HCT116 (cell line): Measurements from ENCODE around the gene PEG3. TPM values are rescaled to one million over a fixed set of nuclear protein-coding genes. Genes with fewer than 3 reads are reported as not detected.

ENCODE experiments used
- ATAC-seq: fragments of 200-7000 bp; cut with Tn5 transposase; 2 replicates; pipeline ENCODE4 v1.9.1; 2020; ENCODE audit warnings: mild to moderate bottlenecking, moderate library complexity
- BruUV-seq: library from RNA; stranded (reverse); fragments of 400-500 nt; replicated peaks from 2 replicates; lab custom pipeline; 2021; lab: Mats Ljungman, UMichigan
- CTCF ChIA-PET: fragments of 300-600 bp; sonication (Branson Sonifier 250); formaldehyde crosslinking; loops from one replicate; lab custom pipeline; 2021; ENCODE audit warnings: antibody characterized with exemption; lab: Charles Lee
- POLR2A ChIA-PET: fragments of 300-600, 350-600 bp; sonication (Branson Sonifier 250); formaldehyde crosslinking; loops from one replicate; lab custom pipeline; 2021; ENCODE audit warnings: antibody characterized with exemption; lab: Charles Lee
- RAD21 ChIA-PET, 2 experiments: fragments of 300-600 bp; sonication (Branson Sonifier 250); formaldehyde crosslinking; loops; one replicate each; lab custom pipeline; 2023; ENCODE audit warnings: low total read pairs in 2 of 2; ENCODE audit not compliant: uncharacterized antibody in 2 of 2, unreplicated experiment in 2 of 2, low non-redundant PET in 1 of 2; lab: Charles Lee
- DNase-seq: peaks from one replicate; pipeline ENCODE4 v3.0.0-alpha.2; 2010; ENCODE audit warnings: low read depth, low spot score
- H2AFZ ChIP-seq: fragments of 200-600 bp; shearing (Covaris generic), sonication (generic); 2 replicates; pipeline ENCODE4 v1.6.1; 2017; ENCODE audit warnings: low read depth, mixed run types, mixed read lengths, antibody characterized with exemption, low read length; ENCODE audit not compliant: poor library complexity, severe bottlenecking
- H3K27ac ChIP-seq: 2 replicates; pipeline ENCODE4 v1.5.1; 2012; ENCODE audit warnings: low read depth, low read length
- H3K27me3 ChIP-seq: fragments of 200-600 bp; sonication (generic); 2 replicates; pipeline ENCODE4 v1.6.1; 2016; ENCODE audit warnings: mixed run types, low read length, mixed read lengths; ENCODE audit not compliant: insufficient read depth
- H3K36me3 ChIP-seq, 2 experiments: fragments of 200-500 bp in 1 of 2; fragments of 200-600 bp in 1 of 2; sonication (Bioruptor generic) in 1 of 2; sonication (generic) in 1 of 2; 2 replicates each; pipeline versions ENCODE4 v1.5.1 to v1.6.1; 2014 to 2016; ENCODE audit warnings: low read length in 2 of 2, inconsistent platforms in 1 of 2, mixed read lengths in 1 of 2, mixed run types in 1 of 2; ENCODE audit not compliant: insufficient read depth in 2 of 2, control insufficient read depth in 1 of 2
- H3K4me1 ChIP-seq, 2 experiments: fragments of 200-600 bp in 1 of 2; sonication (generic) in 1 of 2; 2 replicates each; pipeline versions ENCODE4 v1.5.1 to v1.6.1; 2012 to 2017; ENCODE audit warnings: low read length in 2 of 2, inconsistent platforms in 1 of 2, mild to moderate bottlenecking in 1 of 2, mixed read lengths in 1 of 2, mixed run types in 1 of 2, moderate library complexity in 1 of 2; ENCODE audit not compliant: insufficient read depth in 2 of 2, control insufficient read depth in 1 of 2
- H3K4me2 ChIP-seq: fragments of 200-600 bp; sonication (generic); 2 replicates; pipeline ENCODE4 v1.6.1; 2017; ENCODE audit warnings: mixed run types, low read length, mixed read lengths
- H3K4me3 ChIP-seq, 2 experiments: fragments of 200-600 bp in 1 of 2; sonication (generic) in 1 of 2; replicated peaks in 1 of 2; 2 replicates each; pipeline ENCODE4 v1.5.1; 2011 to 2016; ENCODE audit warnings: low read length in 2 of 2, control low read depth in 1 of 2, low read depth in 1 of 2, mild to moderate bottlenecking in 1 of 2, mixed read lengths in 1 of 2, mixed run types in 1 of 2
- H3K79me2 ChIP-seq: fragments of 200-600 bp; sonication (generic); 2 replicates; pipeline ENCODE4 v1.6.1; 2017; ENCODE audit warnings: mild to moderate bottlenecking, mixed run types, low read length, moderate library complexity, mixed read lengths; ENCODE audit not compliant: insufficient read depth
- H3K9ac ChIP-seq: fragments of 200-600 bp; sonication (generic); 2 replicates; pipeline ENCODE4 v1.6.1; 2016; ENCODE audit warnings: low read length, mixed read lengths
- H3K9me2 ChIP-seq: fragments of 200-600 bp; sonication (generic), shearing (Covaris generic); 2 replicates; pipeline ENCODE4 v1.6.1; 2017; ENCODE audit warnings: mixed run types, mild to moderate bottlenecking, moderate library complexity; ENCODE audit not compliant: insufficient read depth
- H3K9me3 ChIP-seq, 2 experiments: fragments of 200-500 bp in 1 of 2; fragments of 200-600 bp in 1 of 2; sonication (Bioruptor generic) in 1 of 2; sonication (generic) in 1 of 2; 2 replicates each; pipeline ENCODE4 v1.6.1; 2014 to 2017; ENCODE audit warnings: low read length in 2 of 2, mixed read lengths in 2 of 2, inconsistent platforms in 1 of 2, low read depth in 1 of 2, mild to moderate bottlenecking in 1 of 2, mixed run types in 1 of 2, moderate library complexity in 1 of 2; ENCODE audit not compliant: control insufficient read depth in 1 of 2, insufficient read depth in 1 of 2
- H4K20me1 ChIP-seq: fragments of 200-600 bp; sonication (generic), shearing (Covaris generic); 2 replicates; pipeline ENCODE4 v1.6.1; 2017; ENCODE audit warnings: mixed run types, mild to moderate bottlenecking, moderate library complexity; ENCODE audit not compliant: insufficient read depth
- CBX3 ChIP-seq: IDR thresholded peaks from 2 replicates; pipeline ENCODE4 v1.6.1; 2012; ENCODE audit warnings: low read depth
- EZH2 ChIP-seq: fragments of 200-600 bp; sonication (generic); IDR thresholded peaks from 2 replicates; pipeline ENCODE4 v1.6.1; 2017; ENCODE audit warnings: antibody characterized with exemption, mixed run types
- EZH2phosphoT487 ChIP-seq: fragments of 200-600 bp; IDR thresholded peaks from 2 replicates; pipeline ENCODE4 v1.6.1; 2018; ENCODE audit warnings: antibody characterized with exemption, borderline replicate concordance
- FOSL1 ChIP-seq: IDR thresholded peaks from 2 replicates; pipeline ENCODE4 v1.6.1; 2012; ENCODE audit warnings: low read depth
- JUND ChIP-seq: IDR thresholded peaks from 2 replicates; pipeline ENCODE4 v1.6.1; 2012
- SIN3A ChIP-seq: IDR thresholded peaks from 2 replicates; pipeline ENCODE4 v1.6.1; 2012; ENCODE audit warnings: low read depth
- SP1 ChIP-seq: IDR thresholded peaks from 2 replicates; pipeline ENCODE4 v1.6.1; 2012; ENCODE audit warnings: low read depth
- SRF ChIP-seq: IDR thresholded peaks from 2 replicates; pipeline ENCODE4 v1.6.1; 2012; ENCODE audit warnings: low read depth
- ZFX ChIP-seq: fragments of 450-650 bp; IDR thresholded peaks from 2 replicates; pipeline ENCODE4 v1.6.1; 2017
- ZNF274 ChIP-seq: fragments of 200-500 bp; sonication (Bioruptor generic); IDR thresholded peaks from 2 replicates; pipeline ENCODE4 v1.6.1; 2014; ENCODE audit warnings: mild to moderate bottlenecking, low read depth, low read length, inconsistent platforms
- intact Hi-C: fragments of 100-400 bp; cut with micrococcal nuclease; formaldehyde crosslinking; loops from 2 replicates; pipeline ENCODE4 v1.10.0; 2022
- total RNA-seq: library from RNA; stranded (reverse); gene quantifications from one replicate; pipeline ENCODE4 v1.2.1, GENCODE V29; 2021; ENCODE audit not compliant: unreplicated experiment
- TF ChIP-seq, protein P1 (sequence below): IDR thresholded peaks from 2 replicates; pipeline ENCODE4 v1.6.1; 2012
- TF ChIP-seq, protein P2 (sequence below): IDR thresholded peaks from 2 replicates; pipeline ENCODE4 v1.6.1; 2012
- TF ChIP-seq, protein P3 (sequence below), 3 experiments: fragments of 200-600 bp in 1 of 3; sonication (generic) in 1 of 3; IDR thresholded peaks in 2 of 3; conservative IDR thresholded peaks in 1 of 3; 2 replicates each; pipeline ENCODE4 v1.5.1; 2012 to 2017; ENCODE audit warnings: low read depth in 2 of 3, low read length in 2 of 3, antibody characterized with exemption in 1 of 3, borderline replicate concordance in 1 of 3, control low read depth in 1 of 3, mild to moderate bottlenecking in 1 of 3, mixed read lengths in 1 of 3, mixed run types in 1 of 3, moderate library complexity in 1 of 3; ENCODE audit not compliant: insufficient read depth in 1 of 3
- TF ChIP-seq, protein P4 (sequence below): IDR thresholded peaks from 2 replicates; pipeline ENCODE4 v1.6.1; 2012; ENCODE audit warnings: low read depth

The PEG3 gene
- total RNA-seq, 1 experiment from 2014 or later = 0.34 TPM

DNA sequence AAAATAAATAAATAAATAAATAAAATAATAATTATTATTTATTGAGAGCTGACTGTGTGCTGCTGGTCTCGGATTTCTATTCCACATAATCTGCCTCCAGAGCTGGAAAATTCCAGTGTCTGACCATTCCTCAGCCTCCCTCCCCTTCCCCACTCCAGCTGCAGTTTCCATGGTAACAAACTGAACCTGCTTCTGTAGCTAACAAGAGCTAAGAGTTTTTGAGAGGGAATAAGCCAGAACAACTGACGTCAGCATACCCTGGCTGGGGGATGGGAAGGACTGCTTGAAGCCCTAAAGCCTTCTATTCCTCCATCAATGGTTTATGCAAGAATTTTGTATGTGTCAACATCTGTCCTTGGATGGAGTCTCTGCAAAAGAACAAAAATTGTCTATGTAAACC lies 26.0 kb upstream of the PEG3 start:
- TF ChIP-seq, protein P1, sequence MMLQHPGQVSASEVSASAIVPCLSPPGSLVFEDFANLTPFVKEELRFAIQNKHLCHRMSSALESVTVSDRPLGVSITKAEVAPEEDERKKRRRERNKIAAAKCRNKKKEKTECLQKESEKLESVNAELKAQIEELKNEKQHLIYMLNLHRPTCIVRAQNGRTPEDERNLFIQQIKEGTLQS = no peak
- TF ChIP-seq ZFX (no peak), JUND (no peak), ZNF274 (no peak), EZH2 (no peak), CBX3 (no peak), FOSL1 (no peak), SRF (no peak), EZH2phosphoT487 (no peak), SIN3A (no peak), SP1 (no peak)
- TF ChIP-seq, protein P2, sequence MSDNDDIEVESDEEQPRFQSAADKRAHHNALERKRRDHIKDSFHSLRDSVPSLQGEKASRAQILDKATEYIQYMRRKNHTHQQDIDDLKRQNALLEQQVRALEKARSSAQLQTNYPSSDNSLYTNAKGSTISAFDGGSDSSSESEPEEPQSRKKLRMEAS = no peak
- TF ChIP-seq, protein P3, sequence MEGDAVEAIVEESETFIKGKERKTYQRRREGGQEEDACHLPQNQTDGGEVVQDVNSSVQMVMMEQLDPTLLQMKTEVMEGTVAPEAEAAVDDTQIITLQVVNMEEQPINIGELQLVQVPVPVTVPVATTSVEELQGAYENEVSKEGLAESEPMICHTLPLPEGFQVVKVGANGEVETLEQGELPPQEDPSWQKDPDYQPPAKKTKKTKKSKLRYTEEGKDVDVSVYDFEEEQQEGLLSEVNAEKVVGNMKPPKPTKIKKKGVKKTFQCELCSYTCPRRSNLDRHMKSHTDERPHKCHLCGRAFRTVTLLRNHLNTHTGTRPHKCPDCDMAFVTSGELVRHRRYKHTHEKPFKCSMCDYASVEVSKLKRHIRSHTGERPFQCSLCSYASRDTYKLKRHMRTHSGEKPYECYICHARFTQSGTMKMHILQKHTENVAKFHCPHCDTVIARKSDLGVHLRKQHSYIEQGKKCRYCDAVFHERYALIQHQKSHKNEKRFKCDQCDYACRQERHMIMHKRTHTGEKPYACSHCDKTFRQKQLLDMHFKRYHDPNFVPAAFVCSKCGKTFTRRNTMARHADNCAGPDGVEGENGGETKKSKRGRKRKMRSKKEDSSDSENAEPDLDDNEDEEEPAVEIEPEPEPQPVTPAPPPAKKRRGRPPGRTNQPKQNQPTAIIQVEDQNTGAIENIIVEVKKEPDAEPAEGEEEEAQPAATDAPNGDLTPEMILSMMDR (IDR thresholded peaks at IDR 0.05 in 2 of 3, conservative IDR thresholded peaks at IDR 0.05 in 1 of 3; ENCODE audit: borderline replicate concordance in 1 of 3, insufficient read depth in 1 of 3, low read depth in 2 of 3, low read length in 2 of 3) = no peak
- TF ChIP-seq, protein P4, sequence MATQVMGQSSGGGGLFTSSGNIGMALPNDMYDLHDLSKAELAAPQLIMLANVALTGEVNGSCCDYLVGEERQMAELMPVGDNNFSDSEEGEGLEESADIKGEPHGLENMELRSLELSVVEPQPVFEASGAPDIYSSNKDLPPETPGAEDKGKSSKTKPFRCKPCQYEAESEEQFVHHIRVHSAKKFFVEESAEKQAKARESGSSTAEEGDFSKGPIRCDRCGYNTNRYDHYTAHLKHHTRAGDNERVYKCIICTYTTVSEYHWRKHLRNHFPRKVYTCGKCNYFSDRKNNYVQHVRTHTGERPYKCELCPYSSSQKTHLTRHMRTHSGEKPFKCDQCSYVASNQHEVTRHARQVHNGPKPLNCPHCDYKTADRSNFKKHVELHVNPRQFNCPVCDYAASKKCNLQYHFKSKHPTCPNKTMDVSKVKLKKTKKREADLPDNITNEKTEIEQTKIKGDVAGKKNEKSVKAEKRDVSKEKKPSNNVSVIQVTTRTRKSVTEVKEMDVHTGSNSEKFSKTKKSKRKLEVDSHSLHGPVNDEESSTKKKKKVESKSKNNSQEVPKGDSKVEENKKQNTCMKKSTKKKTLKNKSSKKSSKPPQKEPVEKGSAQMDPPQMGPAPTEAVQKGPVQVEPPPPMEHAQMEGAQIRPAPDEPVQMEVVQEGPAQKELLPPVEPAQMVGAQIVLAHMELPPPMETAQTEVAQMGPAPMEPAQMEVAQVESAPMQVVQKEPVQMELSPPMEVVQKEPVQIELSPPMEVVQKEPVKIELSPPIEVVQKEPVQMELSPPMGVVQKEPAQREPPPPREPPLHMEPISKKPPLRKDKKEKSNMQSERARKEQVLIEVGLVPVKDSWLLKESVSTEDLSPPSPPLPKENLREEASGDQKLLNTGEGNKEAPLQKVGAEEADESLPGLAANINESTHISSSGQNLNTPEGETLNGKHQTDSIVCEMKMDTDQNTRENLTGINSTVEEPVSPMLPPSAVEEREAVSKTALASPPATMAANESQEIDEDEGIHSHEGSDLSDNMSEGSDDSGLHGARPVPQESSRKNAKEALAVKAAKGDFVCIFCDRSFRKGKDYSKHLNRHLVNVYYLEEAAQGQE = no peak
- CTCF ChIA-PET = no interaction called here
- peaks cover 3 to 47% of the 10 kb centered on the region in 2 experiments; a peak in 2 of 4 replicates for H3K9me3 ChIP-seq
- H3K9ac ChIP-seq = no peak overlapping the region
- H3K4me3 ChIP-seq = no peak overlapping the region
- no peak overlapping the region for H2AFZ ChIP-seq
- no peaks in the 10 kb centered on the region for H4K20me1 ChIP-seq
- H3K79me2 ChIP-seq = no peaks in the 10 kb centered on the region
- ATAC-seq (no peak), DNase-seq (no peak)
- BruUV-seq = no TSS peak
- H3K4me2 ChIP-seq = no peak overlapping the region
- no peaks in the 10 kb centered on the region for H3K4me1 ChIP-seq
- no peaks in the 10 kb centered on the region for H3K36me3 ChIP-seq
- POLR2A ChIA-PET = no interaction called here
- no peaks in the 10 kb centered on the region for H3K9me2 ChIP-seq
- no peak overlapping the region for H3K27ac ChIP-seq
- RAD21 ChIA-PET = no interaction called here
- intact Hi-C loops = no loop called here
- H3K27me3 ChIP-seq = no peaks in the 10 kb centered on the region
